HG03439 (cell line): ENCODE measurements around the gene VSTM2B.

Experiments
- ATAC-seq: cut with Tn5 transposase; IDR thresholded peaks from one replicate; pipeline ENCODE4 v1.9.1; 2021; ENCODE audit warnings: mild to moderate bottlenecking, moderate library complexity; ENCODE audit not compliant: unreplicated experiment

Gene VSTM2B

DNA sequence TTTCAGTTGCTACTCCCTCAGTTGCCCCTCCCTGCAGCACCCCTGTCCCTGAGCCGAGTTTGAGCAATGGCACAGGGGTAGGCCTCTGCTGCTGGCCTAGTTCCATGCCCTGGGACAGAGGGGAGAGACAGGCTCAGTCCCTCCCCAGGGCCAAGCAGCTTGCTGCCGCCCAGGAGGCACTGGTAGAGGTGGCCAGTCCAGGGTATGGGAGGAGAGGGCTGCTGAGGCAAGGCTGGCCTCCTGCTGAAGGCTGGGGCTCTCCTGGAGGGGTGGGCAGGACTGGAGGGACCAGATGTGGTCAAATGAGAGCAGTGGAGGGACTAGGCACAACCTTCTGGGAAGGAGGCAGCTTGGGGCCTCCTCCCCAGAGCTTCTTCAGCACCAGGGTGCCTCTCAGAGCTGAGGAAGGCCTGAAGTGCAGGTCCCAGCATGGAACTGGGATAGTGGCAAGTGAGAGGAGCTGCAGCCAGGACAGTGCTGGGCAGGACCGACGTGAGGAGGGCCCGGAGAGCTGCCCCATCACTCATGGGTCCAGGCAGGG, 29.8 kb upstream of the VSTM2B start:
- ATAC-seq: no peak

GRCh38 chr19:29497241-29497640, 28.6 kb upstream of the VSTM2B start:
- no peak for ATAC-seq

- no peak for ATAC-seq
Measured at GRCh38 chr19:29497686-29498436, 27.9 kb upstream of the VSTM2B start.

GRCh38 chr19:29499261-29499920, 26.4 kb upstream of the VSTM2B start:
- no peak for ATAC-seq

DNA sequence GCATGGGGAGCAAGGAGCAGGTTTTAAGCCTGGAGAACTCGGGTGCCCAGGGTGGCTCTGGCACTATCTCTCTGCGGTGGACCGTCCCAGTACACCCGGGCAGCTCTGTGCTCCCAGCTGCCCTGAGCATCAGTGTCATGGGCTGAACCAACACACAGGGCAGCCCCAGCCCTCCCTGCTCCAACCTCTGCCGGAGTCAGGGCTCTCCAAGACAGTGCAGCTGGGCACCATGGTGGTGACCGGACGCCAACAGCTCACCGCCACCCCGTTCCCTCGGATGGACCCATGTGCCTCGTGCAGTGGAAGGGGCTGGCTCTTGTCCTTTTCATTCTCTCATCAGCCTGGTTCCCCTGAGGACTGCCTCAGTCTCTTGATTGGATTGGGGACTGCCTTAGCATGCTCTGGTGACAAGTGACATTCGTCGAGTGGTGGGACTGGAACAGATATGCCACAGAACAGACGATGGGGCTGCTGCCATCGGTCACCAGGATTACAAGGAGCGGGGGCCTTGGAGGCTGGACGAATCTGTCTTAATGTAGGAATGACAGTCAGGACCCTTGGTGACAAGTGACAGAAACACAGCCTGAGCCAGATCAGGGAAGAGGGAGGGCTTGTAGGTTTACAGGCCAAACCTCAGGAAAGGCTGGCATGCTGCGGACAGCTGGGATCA, 25.7 kb upstream of the VSTM2B start:
- ATAC-seq: no peak

DNA sequence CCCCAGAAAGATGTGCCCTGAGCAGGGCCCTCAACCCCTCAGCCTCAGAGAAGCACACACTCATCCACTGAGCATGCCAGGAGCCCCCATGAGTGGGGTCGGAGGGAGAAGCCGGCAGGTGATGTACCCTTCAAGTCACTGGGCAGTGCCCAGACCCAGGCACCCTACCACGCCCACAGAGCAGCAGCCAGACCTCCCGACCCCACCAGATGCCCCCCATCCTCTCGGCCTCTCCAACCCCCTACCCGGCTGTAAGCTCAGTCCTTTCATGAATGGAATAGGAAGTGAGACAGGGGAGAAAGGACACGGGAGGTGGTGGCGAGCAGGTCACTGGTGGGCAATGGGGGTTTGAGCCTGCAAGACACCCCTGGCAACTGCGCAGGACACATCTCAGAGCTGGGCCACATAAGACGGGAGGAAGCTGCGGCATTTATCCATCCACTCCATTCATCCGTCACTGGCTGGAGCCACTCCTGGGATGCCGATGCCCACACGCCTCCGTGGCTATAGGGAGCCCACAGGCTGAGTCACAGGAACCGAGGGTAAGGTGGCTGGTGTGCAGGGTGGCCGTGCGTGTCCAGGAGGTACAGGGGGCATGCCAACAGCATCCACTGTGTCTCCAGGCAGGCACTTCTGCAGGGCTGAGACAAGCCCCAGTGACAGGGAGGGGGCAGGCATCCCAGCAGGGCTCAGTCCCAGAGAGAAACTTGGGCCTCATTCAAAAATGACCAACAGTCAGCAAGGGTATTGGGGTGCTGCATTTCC, 23.8 kb upstream of the VSTM2B start:
- ATAC-seq: no peak

- no peak for ATAC-seq
Measured at GRCh38 chr19:29502581-29502850, 23.3 kb upstream of the VSTM2B start.

GRCh38 chr19:29503140-29503758, 22.5 kb upstream of the VSTM2B start:
- ATAC-seq: no peak

DNA sequence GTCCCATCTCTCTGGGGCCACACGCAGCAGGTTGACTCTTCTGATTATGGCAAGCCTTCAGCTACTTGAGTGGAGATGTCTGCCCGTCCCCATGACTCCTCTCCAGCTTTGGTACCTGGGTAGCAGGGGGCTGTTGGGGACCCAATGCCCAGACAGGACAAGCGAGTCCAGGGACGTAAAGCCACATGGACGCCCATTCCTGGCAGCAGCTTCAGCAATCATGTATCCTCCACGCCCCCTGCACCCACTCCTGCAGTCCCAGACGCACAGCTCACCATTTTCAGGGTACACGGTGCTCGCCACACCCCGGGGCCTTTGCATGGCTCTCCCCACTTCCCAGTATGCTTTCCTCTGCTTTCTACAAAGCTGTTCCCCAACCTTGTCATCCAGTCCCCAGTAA, 22.0 kb upstream of the VSTM2B start:
- ATAC-seq: no peak

DNA sequence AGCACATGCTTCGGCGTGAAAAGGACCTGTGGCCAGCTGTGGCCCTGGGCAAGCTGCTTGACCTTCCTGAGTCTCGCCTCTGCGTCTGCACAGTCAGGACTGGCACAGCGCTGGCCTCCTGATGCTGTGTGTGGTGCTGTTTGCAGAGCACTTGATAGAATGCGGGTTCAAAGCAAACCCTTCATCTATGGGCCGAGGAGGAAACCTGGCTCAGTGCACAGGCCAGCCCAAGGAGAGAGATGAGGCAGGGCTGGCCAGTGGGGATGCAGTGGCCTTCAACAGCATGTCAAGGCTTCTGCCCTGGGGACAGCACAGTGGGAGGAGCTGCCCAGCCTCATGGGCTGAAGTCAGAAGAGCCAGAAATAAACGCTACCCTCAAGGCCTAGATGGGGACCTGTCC, 21.3 kb upstream of the VSTM2B start:
- no peak for ATAC-seq

GRCh38 chr19:29505097-29505824, 20.5 kb upstream of the VSTM2B start:
- ATAC-seq: no peak

- ATAC-seq: no peak
Measured at GRCh38 chr19:29506619-29506911, 19.2 kb upstream of the VSTM2B start.

GRCh38 chr19:29507081-29507860, 18.5 kb upstream of the VSTM2B start:
- ATAC-seq: no peak

DNA sequence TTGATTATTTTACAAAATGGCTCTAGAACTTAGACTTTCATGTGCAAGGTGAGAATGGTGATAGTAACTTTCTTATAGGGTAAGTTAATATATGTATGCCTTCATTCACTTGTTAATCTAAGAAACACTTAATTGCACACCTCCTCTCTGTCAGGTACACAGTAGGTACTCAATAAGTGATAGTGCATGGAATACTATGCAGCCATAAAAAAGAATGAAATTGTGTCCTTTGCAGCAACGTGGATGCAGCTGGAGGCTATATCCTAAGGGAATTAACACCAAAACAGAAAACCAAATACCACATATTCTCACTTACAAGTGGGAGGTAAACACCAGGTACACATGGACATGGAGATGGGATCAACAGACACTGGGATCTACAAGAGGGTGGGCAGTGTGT, 17.6 kb upstream of the VSTM2B start:
- ATAC-seq: no peak

DNA sequence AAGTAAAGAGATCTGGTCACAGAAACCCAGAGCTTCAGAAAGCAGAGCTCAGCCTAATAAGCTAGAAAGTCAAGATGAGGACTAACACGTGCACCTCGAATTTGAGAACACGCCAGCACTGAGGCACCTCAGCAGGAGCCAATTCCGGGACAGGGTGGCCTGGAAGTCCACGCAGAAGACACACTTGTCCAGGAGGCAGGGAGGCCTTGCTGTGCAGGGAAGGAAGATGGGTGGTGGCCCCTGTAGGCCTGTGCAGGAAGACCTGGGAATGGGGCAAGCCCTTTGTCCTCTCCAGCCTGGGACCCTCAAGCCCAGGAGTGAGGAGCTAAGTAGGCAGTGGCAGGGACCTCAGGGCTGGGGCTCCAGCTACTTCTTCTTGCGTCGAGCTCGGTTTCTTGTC, 16.3 kb upstream of the VSTM2B start:
- no peak for ATAC-seq

- ATAC-seq: no peak
Measured at GRCh38 chr19:29510701-29511265, 15.0 kb upstream of the VSTM2B start.

- no peak for ATAC-seq
Measured at GRCh38 chr19:29511768-29512167, 14.0 kb upstream of the VSTM2B start.

DNA sequence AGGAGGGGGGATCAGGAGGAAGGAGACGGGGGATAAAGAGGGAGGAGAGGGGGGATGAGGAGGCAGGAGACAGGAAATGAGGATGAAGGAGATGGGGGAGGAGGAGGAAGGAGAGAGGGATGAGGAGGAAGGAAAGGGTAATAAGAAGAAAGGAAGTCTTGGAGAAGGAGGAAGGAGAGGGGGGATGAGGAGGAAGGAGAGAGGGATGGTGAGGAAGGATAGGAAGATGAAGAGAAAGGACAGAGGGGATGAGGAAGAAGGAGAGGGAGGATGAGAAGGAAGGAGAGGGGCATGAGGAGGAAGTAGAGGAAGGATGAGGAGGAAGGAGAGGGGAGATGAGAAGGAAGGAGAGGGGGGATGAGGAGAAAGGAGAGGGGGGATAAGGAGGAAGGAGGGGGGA, 13.0 kb upstream of the VSTM2B start:
- ATAC-seq: no peak

GRCh38 chr19:29514525-29515232, 11.1 kb upstream of the VSTM2B start:
- ATAC-seq: no peak
